ENCODE measurements around the gene CAMK1D. TPM values are rescaled to one million over a fixed set of nuclear protein-coding genes. Genes with fewer than 3 reads are reported as not detected.

The CAMK1D gene
- total RNA-seq, 4 donors from 2014 or later: 5.6 to 23.9 (median 7.4) TPM

- no peaks in the 10 kb centered on the region for H3K4me1 ChIP-seq
- DNase-seq: no peak
- no peak overlapping the region for H3K27ac ChIP-seq
- no peaks in the 10 kb centered on the region for H3K9me3 ChIP-seq
- TF ChIP-seq CTCF (IDR thresholded peaks at IDR 0.05) (peak in 1 of 6 experiments; percentile 6), POLR2A (IDR thresholded peaks at IDR 0.05) (no peak)
- H3K4me3 ChIP-seq: no peak overlapping the region
- H3K27me3 ChIP-seq: no peaks in the 10 kb centered on the region
- H3K36me3 ChIP-seq: no peaks in the 10 kb centered on the region
Observed at GRCh38 chr10:12800302-12800701, 451.0 kb downstream of the CAMK1D start.

GRCh38 chr10:12801214-12802087 is 452.1 kb downstream of the CAMK1D start:
- H3K9me3 ChIP-seq: no peaks in the 10 kb centered on the region
- no peak for TF ChIP-seq CTCF (IDR thresholded peaks at IDR 0.05)
- no peak for TF ChIP-seq POLR2A (IDR thresholded peaks at IDR 0.05)

GRCh38 chr10:12803776-12804175 is 454.4 kb downstream of the CAMK1D start:
- no peak overlapping the region for H3K4me3 ChIP-seq
- H3K36me3 ChIP-seq: no peaks in the 10 kb centered on the region
- H3K27ac ChIP-seq: no peak overlapping the region
- H3K9me3 ChIP-seq: no peaks in the 10 kb centered on the region
- no peaks in the 10 kb centered on the region for H3K27me3 ChIP-seq
- TF ChIP-seq CTCF (IDR thresholded peaks at IDR 0.05) (no peak), POLR2A (IDR thresholded peaks at IDR 0.05) (no peak)
- H3K4me1 ChIP-seq: no peaks in the 10 kb centered on the region
- DNase-seq: no peak

More at GRCh38 chr10:12801214-12802087, 452.1 kb downstream of the CAMK1D start:
- no peak overlapping the region for H3K4me3 ChIP-seq
- H3K27me3 ChIP-seq: no peaks in the 10 kb centered on the region
- no peaks in the 10 kb centered on the region for H3K36me3 ChIP-seq
- H3K27ac ChIP-seq: no peak overlapping the region
- DNase-seq: no peak
- H3K4me1 ChIP-seq: no peaks in the 10 kb centered on the region

- TF ChIP-seq POLR2A (IDR thresholded peaks at IDR 0.05): no peak
- no peak for TF ChIP-seq CTCF (IDR thresholded peaks at IDR 0.05)
Observed at GRCh38 chr10:12806228-12807095, 457.1 kb downstream of the CAMK1D start.

GRCh38 chr10:12807096-12807755 is 457.9 kb downstream of the CAMK1D start:
- H3K36me3 ChIP-seq: no peaks in the 10 kb centered on the region
- H3K27ac ChIP-seq: no peak overlapping the region
- H3K27me3 ChIP-seq: no peaks in the 10 kb centered on the region
- no peak for TF ChIP-seq CTCF (IDR thresholded peaks at IDR 0.05)
- TF ChIP-seq POLR2A (IDR thresholded peaks at IDR 0.05): no peak
- no peaks in the 10 kb centered on the region for H3K9me3 ChIP-seq
- H3K4me3 ChIP-seq: no peak overlapping the region
- no peak for DNase-seq
- H3K4me1 ChIP-seq: no peaks in the 10 kb centered on the region

More at GRCh38 chr10:12806228-12807095, 457.1 kb downstream of the CAMK1D start:
- Histone ChIP-seq H3K4me1 (no peaks in the 10 kb centered on the region), H3K27ac (no peak overlapping the region), H3K4me3 (no peak overlapping the region), H3K9me3 (no peaks in the 10 kb centered on the region), H3K36me3 (no peaks in the 10 kb centered on the region), H3K27me3 (no peaks in the 10 kb centered on the region)
- no peak for DNase-seq
